Tibial nerve (tissue), 4 donors: ENCODE data around the gene TEX51. TPM values are rescaled to one million over a fixed set of nuclear protein-coding genes. Genes with fewer than 3 reads are reported as not detected.

ENCODE experiments used
- DNase-seq, 2 donors: peaks; one replicate each; pipeline ENCODE4 v3.0.0-alpha.2; 2019; ENCODE audit warnings: low spot score in 2 of 2
- H3K27ac ChIP-seq, 4 donors: fragments of 200-600 bp; sonication (generic) in 3 of 4; one replicate each; pipeline ENCODE4 v1.5.1; 2017 to 2019; ENCODE audit warnings: mild to moderate bottlenecking in 1 of 4
- H3K27me3 ChIP-seq, 2 donors: fragments of 200-600 bp; sonication (generic) in 1 of 2; one replicate each; pipeline versions ENCODE4 v1.5.1 to v1.6.0; 2017 to 2019
- H3K36me3 ChIP-seq, 3 donors: fragments of 200-600 bp; sonication (generic); one replicate each; pipeline ENCODE4 v1.5.1; 2018 to 2019
- H3K4me1 ChIP-seq, 4 donors: fragments of 200-600 bp; sonication (generic) in 3 of 4; one replicate each; pipeline ENCODE4 v1.5.1; 2017 to 2019
- H3K4me3 ChIP-seq, 4 donors: fragments of 200-600 bp; sonication (generic) in 3 of 4; one replicate each; pipeline ENCODE4 v1.5.1; 2017 to 2019; ENCODE audit warnings: mild to moderate bottlenecking in 1 of 4, moderate library complexity in 1 of 4
- H3K9me3 ChIP-seq, 4 donors: fragments of 200-600 bp; sonication (generic) in 3 of 4; one replicate each; pipeline ENCODE4 v1.5.1; 2017 to 2019
- EP300 ChIP-seq, 2 donors: sonication (generic); formaldehyde crosslinking; IDR thresholded peaks; one replicate each; pipeline ENCODE4 v1.6.1; 2017; ENCODE audit warnings: antibody characterized with exemption in 2 of 2, mild to moderate bottlenecking in 1 of 2
- POLR2A ChIP-seq, 2 donors: fragments of 450-650 bp; IDR thresholded peaks; one replicate each; pipeline ENCODE4 v1.6.1; 2017; ENCODE audit warnings: antibody characterized with exemption in 2 of 2, mild to moderate bottlenecking in 2 of 2, moderate library complexity in 2 of 2
- WGBS, 2 donors: methylation state at CpG; one replicate each; pipeline ENCODE4 v1.1.5; 2018; 5-methylcytosine and 5-hydroxymethylcytosine counted together
- total RNA-seq, 4 donors: library from RNA; depleted of rRNA; stranded (reverse); fragments of >200 nt; gene quantifications; one replicate each; pipeline ENCODE4 v1.1.0, GENCODE V29; 2016
- TF ChIP-seq, protein P1 (sequence below), 5 experiments: fragments of 200-600 bp in 3 of 5; fragments of 450-650 bp in 2 of 5; sonication (generic) in 3 of 5; IDR thresholded peaks; one replicate each; pipeline ENCODE4 v1.5.1; 2016 to 2019; ENCODE audit warnings: antibody characterized with exemption in 5 of 5, mild to moderate bottlenecking in 3 of 5, moderate library complexity in 2 of 5

Gene TEX51
- total RNA-seq, 4 donors from 2014 or later: not detected

DNA sequence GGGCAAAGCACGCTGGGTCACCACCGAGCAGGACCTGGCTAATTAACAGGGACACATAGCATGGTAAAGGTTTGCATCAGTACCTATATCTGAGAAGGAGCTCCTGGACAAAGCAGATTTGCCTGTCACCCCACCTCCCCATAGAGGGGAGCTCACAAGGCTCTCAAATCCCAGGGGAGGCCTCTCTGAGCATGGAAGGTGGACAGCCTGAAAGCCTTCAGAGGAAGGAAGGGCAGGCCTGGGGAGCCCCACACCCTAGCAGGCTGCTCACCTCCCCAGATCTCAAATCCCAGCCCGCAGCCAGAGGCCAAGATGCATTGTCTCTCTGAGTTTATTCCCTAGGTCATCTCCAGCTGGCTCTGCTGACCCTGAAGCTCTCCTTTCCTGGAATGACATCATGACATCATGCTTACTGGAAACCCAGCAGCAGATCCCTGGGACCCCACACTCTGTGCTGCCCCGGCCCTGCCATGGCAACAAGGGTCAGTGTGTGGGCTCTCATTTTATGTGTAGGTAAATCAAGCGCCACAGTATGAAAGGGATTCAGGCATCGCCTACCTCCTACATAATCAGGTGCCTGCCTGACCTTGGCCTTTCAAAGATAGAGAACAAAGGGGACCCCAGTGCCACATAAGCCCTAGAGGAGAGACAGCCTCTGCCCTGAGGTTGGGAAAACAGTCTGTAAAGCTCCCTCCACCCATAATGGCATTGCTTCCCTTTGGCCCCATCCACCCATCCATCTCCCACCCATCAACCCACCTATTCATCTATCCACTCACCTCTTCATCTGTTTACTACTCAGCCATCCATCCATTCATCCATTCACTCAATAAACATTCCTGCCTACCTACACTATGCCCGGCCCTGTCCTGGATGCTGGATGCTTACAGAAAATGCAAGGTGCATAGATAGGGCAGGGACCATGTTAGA is 15.7 kb upstream of the TEX51 start:
- no peaks in the 10 kb centered on the region for H3K36me3 ChIP-seq
- TF ChIP-seq, protein P1, sequence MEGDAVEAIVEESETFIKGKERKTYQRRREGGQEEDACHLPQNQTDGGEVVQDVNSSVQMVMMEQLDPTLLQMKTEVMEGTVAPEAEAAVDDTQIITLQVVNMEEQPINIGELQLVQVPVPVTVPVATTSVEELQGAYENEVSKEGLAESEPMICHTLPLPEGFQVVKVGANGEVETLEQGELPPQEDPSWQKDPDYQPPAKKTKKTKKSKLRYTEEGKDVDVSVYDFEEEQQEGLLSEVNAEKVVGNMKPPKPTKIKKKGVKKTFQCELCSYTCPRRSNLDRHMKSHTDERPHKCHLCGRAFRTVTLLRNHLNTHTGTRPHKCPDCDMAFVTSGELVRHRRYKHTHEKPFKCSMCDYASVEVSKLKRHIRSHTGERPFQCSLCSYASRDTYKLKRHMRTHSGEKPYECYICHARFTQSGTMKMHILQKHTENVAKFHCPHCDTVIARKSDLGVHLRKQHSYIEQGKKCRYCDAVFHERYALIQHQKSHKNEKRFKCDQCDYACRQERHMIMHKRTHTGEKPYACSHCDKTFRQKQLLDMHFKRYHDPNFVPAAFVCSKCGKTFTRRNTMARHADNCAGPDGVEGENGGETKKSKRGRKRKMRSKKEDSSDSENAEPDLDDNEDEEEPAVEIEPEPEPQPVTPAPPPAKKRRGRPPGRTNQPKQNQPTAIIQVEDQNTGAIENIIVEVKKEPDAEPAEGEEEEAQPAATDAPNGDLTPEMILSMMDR (IDR thresholded peaks at IDR 0.05): no peak
- TF ChIP-seq EP300 (IDR thresholded peaks at IDR 0.05) (no peak), POLR2A (IDR thresholded peaks at IDR 0.05) (no peak)
- no peaks in the 10 kb centered on the region for H3K9me3 ChIP-seq
- peaks cover 0 to 13% (median 0%) of the 10 kb centered on the region in 4 donors for H3K4me1 ChIP-seq
- H3K4me3 ChIP-seq: no peak overlapping the region
- no peak for DNase-seq
- 87 to 89% methylated on average over 6 to 7 of the region's 7 CpGs for WGBS, 2 donors
- H3K27me3 ChIP-seq: peaks cover 0 to 4% of the 10 kb centered on the region in 2 donors
- no peak overlapping the region for H3K27ac ChIP-seq

DNA sequence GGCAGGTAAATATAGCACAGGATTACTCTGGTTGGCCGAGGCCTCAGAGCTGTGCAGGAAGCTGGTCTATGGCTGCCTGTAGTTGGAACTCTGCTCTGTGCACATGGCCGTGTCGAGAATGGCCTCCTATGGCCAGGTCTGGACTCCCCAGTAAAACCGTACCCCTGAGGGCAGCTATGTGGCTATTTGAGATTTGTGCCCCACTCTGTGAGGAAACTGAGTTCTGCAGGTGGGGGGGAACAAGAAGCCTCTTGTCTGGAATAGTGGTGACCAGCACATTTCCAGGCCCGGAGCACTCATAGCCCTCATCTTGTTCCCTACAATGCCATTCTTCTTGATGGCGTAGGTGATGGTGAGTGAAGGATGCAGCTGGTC is 15.0 kb upstream of the TEX51 start:
- H3K27ac ChIP-seq: no peak overlapping the region
- 96 to 98% methylated on average over 6 of the region's 6 CpGs for WGBS, 2 donors
- H3K27me3 ChIP-seq: peaks cover 0 to 4% of the 10 kb centered on the region in 2 donors
- TF ChIP-seq, protein P1 (IDR thresholded peaks at IDR 0.05): no peak
- TF ChIP-seq EP300 (IDR thresholded peaks at IDR 0.05) (no peak), POLR2A (IDR thresholded peaks at IDR 0.05) (no peak)
- H3K4me3 ChIP-seq: no peak overlapping the region
- peaks cover 0 to 13% (median 0%) of the 10 kb centered on the region in 4 donors for H3K4me1 ChIP-seq
- no peaks in the 10 kb centered on the region for H3K9me3 ChIP-seq
- H3K36me3 ChIP-seq: no peaks in the 10 kb centered on the region
- no peak for DNase-seq

DNA sequence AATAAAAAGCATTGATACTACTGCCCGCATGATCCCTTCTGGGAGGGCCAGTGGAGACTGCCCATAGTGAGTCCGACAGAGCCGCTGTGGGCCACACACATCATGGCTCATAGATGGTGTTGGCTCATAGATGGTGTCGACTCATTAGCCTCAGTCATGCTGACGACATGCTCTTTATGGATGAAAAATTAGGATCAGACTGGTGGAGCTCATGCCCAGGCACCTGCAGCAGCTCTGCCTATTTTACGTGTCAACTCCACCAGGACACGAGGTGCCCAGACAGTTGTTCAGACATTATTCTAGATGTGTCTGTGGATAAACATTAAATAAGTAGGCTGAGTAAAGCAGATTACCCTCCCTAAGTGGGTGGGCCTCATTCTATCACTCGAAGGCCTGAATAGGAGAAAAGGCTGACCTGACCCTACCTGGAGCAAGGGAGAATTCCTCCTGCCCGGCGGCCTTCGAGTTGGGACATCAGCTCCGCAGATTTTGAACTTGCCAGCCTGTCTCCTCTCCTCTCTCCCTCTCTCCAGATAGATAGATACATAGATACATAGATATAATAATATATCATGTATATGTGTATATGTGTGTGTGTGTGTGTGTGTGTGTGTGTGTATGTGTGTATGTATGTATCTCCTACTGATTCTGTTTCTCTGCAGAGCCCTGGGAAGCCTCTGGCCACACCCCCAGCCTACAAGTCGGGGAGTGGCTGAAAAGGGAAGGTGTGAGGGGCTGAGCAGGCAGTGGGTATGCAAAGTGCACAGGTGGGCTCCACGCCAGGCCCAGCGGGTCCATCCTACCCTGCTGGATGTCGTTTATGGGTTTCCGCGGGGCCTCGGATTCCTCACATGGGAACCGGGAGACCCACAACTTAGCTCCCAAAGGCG is 13.6 kb upstream of the TEX51 start:
- 84% methylated on average over 19 to 21 of the region's 21 CpGs for WGBS, 2 donors
- Histone ChIP-seq H3K4me1 (peaks cover 0 to 13% (median 0%) of the 10 kb centered on the region in 4 donors), H3K27me3 (peaks cover 0 to 4% of the 10 kb centered on the region in 2 donors), H3K27ac (no peak overlapping the region), H3K9me3 (no peaks in the 10 kb centered on the region), H3K36me3 (no peaks in the 10 kb centered on the region), H3K4me3 (no peak overlapping the region)
- no peak for DNase-seq
- TF ChIP-seq, protein P1 (IDR thresholded peaks at IDR 0.05): no peak
- TF ChIP-seq EP300 (IDR thresholded peaks at IDR 0.05) (no peak), POLR2A (IDR thresholded peaks at IDR 0.05) (no peak)

DNA sequence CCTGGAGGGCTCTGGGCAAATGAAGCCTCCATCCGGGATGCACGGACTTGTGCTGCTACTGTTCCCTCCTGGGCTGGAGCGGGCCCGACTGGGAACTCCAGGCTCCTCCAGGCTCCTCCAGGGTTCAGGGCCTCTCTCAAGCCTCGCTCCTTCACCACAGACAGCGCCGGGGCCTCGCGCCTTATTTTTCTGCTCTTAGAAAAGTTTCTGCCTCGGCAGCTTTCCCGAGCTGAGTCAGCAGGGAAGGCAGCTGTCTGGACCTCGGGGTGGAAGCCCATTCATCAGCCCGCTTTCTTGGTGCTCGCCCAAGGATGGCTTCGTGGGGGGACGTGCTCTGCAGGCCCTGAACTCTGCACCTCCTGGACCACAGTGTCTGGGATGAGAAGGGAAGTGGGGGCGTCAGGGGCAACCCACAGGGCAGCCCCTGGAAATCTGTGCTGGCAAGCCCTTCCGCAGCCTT is 12.9 kb upstream of the TEX51 start:
- Histone ChIP-seq H3K4me1 (peaks cover 0 to 13% (median 0%) of the 10 kb centered on the region in 4 donors), H3K4me3 (peak overlapping the region; percentile 11 to 49 (median 21)), H3K27me3 (peaks cover 0 to 4% of the 10 kb centered on the region in 2 donors), H3K9me3 (no peaks in the 10 kb centered on the region), H3K27ac (no peak overlapping the region), H3K36me3 (no peaks in the 10 kb centered on the region)
- TF ChIP-seq, protein P1 (IDR thresholded peaks at IDR 0.05): no peak
- no peak for TF ChIP-seq EP300 (IDR thresholded peaks at IDR 0.05)
- no peak for TF ChIP-seq POLR2A (IDR thresholded peaks at IDR 0.05)
- peak in 1 of 2 donors; percentile 9 for DNase-seq
- WGBS, 2 donors: 27 to 39% methylated on average over 16 to 17 of the region's 18 CpGs
